ENCODE results near the gene SLC22A6. TPM values are rescaled to one million over a fixed set of nuclear protein-coding genes. Genes with fewer than 3 reads are reported as not detected.

Gene SLC22A6
- total RNA-seq, 2 donors from 2014 or later: not detected

DNA sequence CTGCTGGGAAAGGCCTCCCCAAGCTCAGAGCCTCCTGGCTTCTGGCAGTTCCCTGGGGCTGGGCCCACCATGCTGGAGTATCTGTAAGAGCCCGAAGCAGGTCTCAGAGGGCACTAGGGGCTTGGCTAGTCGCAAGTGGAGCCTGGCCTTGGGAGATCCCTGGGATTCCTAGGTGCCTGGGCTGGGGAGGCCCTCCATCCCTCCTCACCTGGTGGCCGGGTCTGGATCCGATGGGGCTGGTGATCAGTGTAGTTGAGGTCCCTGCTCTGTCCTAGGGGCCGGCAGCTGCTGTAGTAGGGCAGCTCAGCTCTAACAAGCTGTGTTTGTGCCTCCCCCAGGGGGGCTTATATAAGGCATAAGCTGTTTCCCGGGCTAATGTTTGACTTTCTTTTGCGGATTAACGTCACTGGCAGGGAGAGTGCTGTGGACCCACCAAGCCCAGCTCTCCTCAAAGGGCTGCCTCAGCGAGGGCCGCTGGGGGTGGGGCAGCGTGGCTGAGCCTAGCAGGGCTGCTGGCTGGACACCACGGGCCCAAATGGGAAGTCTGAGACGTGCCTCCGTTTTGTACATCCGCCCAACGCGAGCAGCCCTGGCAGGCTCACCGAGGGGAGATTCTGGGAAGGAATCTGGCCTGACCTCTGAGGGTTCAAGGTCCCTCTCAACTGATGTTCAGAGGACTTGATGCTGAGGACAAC lies 30.9 kb upstream of the SLC22A6 start, which contains the start of gene SLC22A8:
Gene SLC22A8, minus strand, starts transcription at position 321 of the 695 bp plus-strand sequence. CDS start 883 bp downstream, outside the sequence.
- Histone ChIP-seq H3K9me3 (no peaks in the 10 kb centered on the region), H3K4me1 (replicated peaks) (no peaks in the 10 kb centered on the region), H3K36me3 (no peaks in the 10 kb centered on the region), H3K27me3 (replicated peaks; ENCODE audit: insufficient read depth) (no peaks in the 10 kb centered on the region), H3K27ac (no peak within 1 kb of the TSS), H3K4me3 (no peak within 1 kb of the TSS)
- WGBS: 61% methylated on average over 13 of the region's 18 CpGs
- DNase-seq (ENCODE audit: low spot score): no peak
- intact Hi-C loops (cut with DNase I): no loop called here
- TF ChIP-seq POLR2AphosphoS5 (IDR thresholded peaks at IDR 0.05): no peak
- no peak for TF ChIP-seq POLR2A (IDR thresholded peaks at IDR 0.05)
- TF ChIP-seq, protein P1, sequence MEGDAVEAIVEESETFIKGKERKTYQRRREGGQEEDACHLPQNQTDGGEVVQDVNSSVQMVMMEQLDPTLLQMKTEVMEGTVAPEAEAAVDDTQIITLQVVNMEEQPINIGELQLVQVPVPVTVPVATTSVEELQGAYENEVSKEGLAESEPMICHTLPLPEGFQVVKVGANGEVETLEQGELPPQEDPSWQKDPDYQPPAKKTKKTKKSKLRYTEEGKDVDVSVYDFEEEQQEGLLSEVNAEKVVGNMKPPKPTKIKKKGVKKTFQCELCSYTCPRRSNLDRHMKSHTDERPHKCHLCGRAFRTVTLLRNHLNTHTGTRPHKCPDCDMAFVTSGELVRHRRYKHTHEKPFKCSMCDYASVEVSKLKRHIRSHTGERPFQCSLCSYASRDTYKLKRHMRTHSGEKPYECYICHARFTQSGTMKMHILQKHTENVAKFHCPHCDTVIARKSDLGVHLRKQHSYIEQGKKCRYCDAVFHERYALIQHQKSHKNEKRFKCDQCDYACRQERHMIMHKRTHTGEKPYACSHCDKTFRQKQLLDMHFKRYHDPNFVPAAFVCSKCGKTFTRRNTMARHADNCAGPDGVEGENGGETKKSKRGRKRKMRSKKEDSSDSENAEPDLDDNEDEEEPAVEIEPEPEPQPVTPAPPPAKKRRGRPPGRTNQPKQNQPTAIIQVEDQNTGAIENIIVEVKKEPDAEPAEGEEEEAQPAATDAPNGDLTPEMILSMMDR (IDR thresholded peaks at IDR 0.05): no peak

GRCh38 chr11:63014408-63015055 lies 29.8 kb upstream of the SLC22A6 start:
- no peaks in the 10 kb centered on the region for H3K9me3 ChIP-seq
- H3K4me1 ChIP-seq (replicated peaks): no peaks in the 10 kb centered on the region
- H3K4me3 ChIP-seq: no peak overlapping the region
- no peaks in the 10 kb centered on the region for H3K36me3 ChIP-seq
- no peak for TF ChIP-seq POLR2A (IDR thresholded peaks at IDR 0.05)
- TF ChIP-seq POLR2AphosphoS5 (IDR thresholded peaks at IDR 0.05): no peak
- TF ChIP-seq, protein P1 (IDR thresholded peaks at IDR 0.05): no peak
- no peak for DNase-seq (ENCODE audit: low spot score)
- intact Hi-C loops (cut with DNase I): no loop called here
- 95% methylated on average over 13 of the region's 13 CpGs for WGBS
- no peaks in the 10 kb centered on the region for H3K27me3 ChIP-seq (replicated peaks; ENCODE audit: insufficient read depth)
- no peak overlapping the region for H3K27ac ChIP-seq

DNA sequence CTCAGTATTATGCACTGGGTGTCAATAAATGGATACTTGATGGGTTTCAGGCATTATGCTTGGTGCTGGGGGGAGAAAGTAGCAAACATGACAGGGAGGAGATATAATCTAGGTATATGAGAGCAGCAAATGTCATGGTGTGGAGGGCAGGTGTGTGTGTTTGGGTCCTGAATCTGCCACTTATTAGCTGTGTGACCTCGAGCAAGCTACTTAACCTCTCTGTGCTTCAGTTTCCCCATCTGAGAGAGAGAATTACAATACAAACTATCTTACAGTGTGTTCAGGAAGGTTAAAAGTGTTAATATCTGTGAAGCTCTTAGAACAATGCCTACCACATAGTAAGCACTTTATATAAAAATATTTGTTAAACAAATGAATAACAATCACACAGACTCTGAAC lies 28.1 kb upstream of the SLC22A6 start:
- Histone ChIP-seq H3K27me3 (replicated peaks; ENCODE audit: insufficient read depth) (no peaks in the 10 kb centered on the region), H3K36me3 (no peaks in the 10 kb centered on the region), H3K27ac (no peak overlapping the region), H3K4me3 (no peak overlapping the region), H3K9me3 (no peaks in the 10 kb centered on the region), H3K4me1 (replicated peaks) (no peaks in the 10 kb centered on the region)
- WGBS: 94% methylated on average over 1 of the region's 1 CpG
- intact Hi-C loops (cut with DNase I): no loop called here
- DNase-seq (ENCODE audit: low spot score): no peak
- TF ChIP-seq POLR2A (IDR thresholded peaks at IDR 0.05): no peak
- TF ChIP-seq, protein P1 (IDR thresholded peaks at IDR 0.05): no peak
- no peak for TF ChIP-seq POLR2AphosphoS5 (IDR thresholded peaks at IDR 0.05)

DNA sequence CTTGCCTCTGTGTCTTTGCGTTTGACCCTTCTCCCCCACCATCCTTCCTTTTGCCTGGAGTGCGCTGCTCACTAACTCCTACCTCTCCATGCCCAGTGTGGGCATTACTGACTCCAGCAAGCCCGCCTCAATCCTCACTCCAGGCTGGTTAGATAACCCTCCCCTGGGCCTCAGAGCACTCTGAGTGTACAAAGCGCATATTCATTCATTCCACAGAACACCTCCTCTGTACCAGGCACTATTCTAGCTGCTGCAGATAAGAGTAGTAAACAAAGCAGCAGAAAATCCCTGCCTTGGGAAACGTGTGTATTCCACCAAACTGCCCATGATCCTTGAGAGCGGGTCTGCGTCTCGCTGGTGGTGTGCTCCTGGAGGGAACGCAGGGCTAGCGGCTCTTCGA lies 27.7 kb upstream of the SLC22A6 start:
- DNase-seq (ENCODE audit: low spot score): no peak
- no peaks in the 10 kb centered on the region for H3K27me3 ChIP-seq (replicated peaks; ENCODE audit: insufficient read depth)
- no peaks in the 10 kb centered on the region for H3K4me1 ChIP-seq (replicated peaks)
- H3K36me3 ChIP-seq: no peaks in the 10 kb centered on the region
- intact Hi-C loops (cut with DNase I): no loop called here
- H3K9me3 ChIP-seq: no peaks in the 10 kb centered on the region
- WGBS: 85% methylated on average over 11 of the region's 11 CpGs
- H3K27ac ChIP-seq: no peak overlapping the region
- TF ChIP-seq POLR2AphosphoS5 (IDR thresholded peaks at IDR 0.05) (no peak), POLR2A (IDR thresholded peaks at IDR 0.05) (no peak)
- TF ChIP-seq, protein P1 (IDR thresholded peaks at IDR 0.05): no peak
- no peak overlapping the region for H3K4me3 ChIP-seq

Measured in prostate gland (tissue), 2 donors.